Measurements from ENCODE around the gene HSP90AB1.

Gene HSP90AB1

GRCh38 chr6:44289726-44290260 is 42.9 kb downstream of the HSP90AB1 start:
- peaks cover 84% of the 10 kb centered on the region for H3K27me3 ChIP-seq

GRCh38 chr6:44291841-44292240 is 44.9 kb downstream of the HSP90AB1 start:
- Histone ChIP-seq H3K4me1 (ENCODE audit: control insufficient read depth in 1 of 2, insufficient read depth in 1 of 2, low read depth in 1 of 2, low read length in 1 of 2) (peaks cover 0 to under 1% of the 10 kb centered on the region in 2 experiments), H3K27ac (no peak overlapping the region), H3K27me3 (peaks cover 97% of the 10 kb centered on the region), H3K36me3 (no peaks in the 10 kb centered on the region), H3K4me3 (ENCODE audit: low read depth in 1 of 2, low read length in 1 of 2) (no peak overlapping the region), H3K9me3 (no peaks in the 10 kb centered on the region)
- TF ChIP-seq CTCF (IDR thresholded peaks at IDR 0.05) = no peak

More at GRCh38 chr6:44289726-44290260, 42.9 kb downstream of the HSP90AB1 start:
- no peak overlapping the region for H3K4me3 ChIP-seq (ENCODE audit: low read depth in 1 of 2, low read length in 1 of 2)
- no peak for TF ChIP-seq CTCF (IDR thresholded peaks at IDR 0.05)
- peaks cover 3 to 5% of the 10 kb centered on the region in 2 experiments for H3K4me1 ChIP-seq (ENCODE audit: control insufficient read depth in 1 of 2, insufficient read depth in 1 of 2, low read depth in 1 of 2, low read length in 1 of 2)
- H3K9me3 ChIP-seq = no peaks in the 10 kb centered on the region
- no peak overlapping the region for H3K27ac ChIP-seq
- H3K36me3 ChIP-seq = no peaks in the 10 kb centered on the region

GRCh38 chr6:44292661-44293365 is 45.9 kb downstream of the HSP90AB1 start:
- no peaks in the 10 kb centered on the region for H3K36me3 ChIP-seq
- H3K4me3 ChIP-seq (ENCODE audit: low read depth in 1 of 2, low read length in 1 of 2) = no peak overlapping the region
- H3K27ac ChIP-seq = no peak overlapping the region
- no peaks in the 10 kb centered on the region for H3K9me3 ChIP-seq
- no peak for TF ChIP-seq CTCF (IDR thresholded peaks at IDR 0.05)
- H3K4me1 ChIP-seq (ENCODE audit: control insufficient read depth in 1 of 2, insufficient read depth in 1 of 2, low read depth in 1 of 2, low read length in 1 of 2) = peaks cover 8 to 10% of the 10 kb centered on the region in 2 experiments
- H3K27me3 ChIP-seq = peaks cover 97% of the 10 kb centered on the region

- no peak for TF ChIP-seq CTCF (IDR thresholded peaks at IDR 0.05)
- Histone ChIP-seq H3K27me3 (peaks cover 87% of the 10 kb centered on the region), H3K27ac (no peak overlapping the region), H3K4me3 (ENCODE audit: low read depth in 1 of 2, low read length in 1 of 2) (no peak overlapping the region), H3K36me3 (peaks cover 1% of the 10 kb centered on the region), H3K9me3 (no peaks in the 10 kb centered on the region), H3K4me1 (ENCODE audit: control insufficient read depth in 1 of 2, insufficient read depth in 1 of 2, low read depth in 1 of 2, low read length in 1 of 2) (peaks cover 8 to 14% of the 10 kb centered on the region in 2 experiments)
Observed at GRCh38 chr6:44294832-44295791, 48.2 kb downstream of the HSP90AB1 start.

All from neutrophil (primary cell).